Measurements from ENCODE around the gene MC3R. TPM values are rescaled to one million over a fixed set of nuclear protein-coding genes. Genes with fewer than 3 reads are reported as not detected.

The MC3R gene
- total RNA-seq, 1 donor from 2014 or later = not detected

- DNase-seq (ENCODE audit: extremely low spot score, unreplicated experiment) = no peak
- H3K9me3 Mint-ChIP-seq = no peaks in the 10 kb centered on the region
- peaks cover 5% of the 10 kb centered on the region for H3K27me3 Mint-ChIP-seq
- TF ChIP-seq, protein P1, sequence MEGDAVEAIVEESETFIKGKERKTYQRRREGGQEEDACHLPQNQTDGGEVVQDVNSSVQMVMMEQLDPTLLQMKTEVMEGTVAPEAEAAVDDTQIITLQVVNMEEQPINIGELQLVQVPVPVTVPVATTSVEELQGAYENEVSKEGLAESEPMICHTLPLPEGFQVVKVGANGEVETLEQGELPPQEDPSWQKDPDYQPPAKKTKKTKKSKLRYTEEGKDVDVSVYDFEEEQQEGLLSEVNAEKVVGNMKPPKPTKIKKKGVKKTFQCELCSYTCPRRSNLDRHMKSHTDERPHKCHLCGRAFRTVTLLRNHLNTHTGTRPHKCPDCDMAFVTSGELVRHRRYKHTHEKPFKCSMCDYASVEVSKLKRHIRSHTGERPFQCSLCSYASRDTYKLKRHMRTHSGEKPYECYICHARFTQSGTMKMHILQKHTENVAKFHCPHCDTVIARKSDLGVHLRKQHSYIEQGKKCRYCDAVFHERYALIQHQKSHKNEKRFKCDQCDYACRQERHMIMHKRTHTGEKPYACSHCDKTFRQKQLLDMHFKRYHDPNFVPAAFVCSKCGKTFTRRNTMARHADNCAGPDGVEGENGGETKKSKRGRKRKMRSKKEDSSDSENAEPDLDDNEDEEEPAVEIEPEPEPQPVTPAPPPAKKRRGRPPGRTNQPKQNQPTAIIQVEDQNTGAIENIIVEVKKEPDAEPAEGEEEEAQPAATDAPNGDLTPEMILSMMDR (conservative IDR thresholded peaks at IDR 0.05) = peak; percentile 55
- no peaks in the 10 kb centered on the region for H3K36me3 Mint-ChIP-seq
- no peak overlapping the region for H3K4me3 Mint-ChIP-seq
- no peak overlapping the region for H3K27ac Mint-ChIP-seq
- H3K4me1 Mint-ChIP-seq (ENCODE audit: unreplicated experiment) = no peaks in the 10 kb centered on the region
Measured at GRCh38 chr20:56249244-56249955, 868 bp downstream of the MC3R start.

DNA sequence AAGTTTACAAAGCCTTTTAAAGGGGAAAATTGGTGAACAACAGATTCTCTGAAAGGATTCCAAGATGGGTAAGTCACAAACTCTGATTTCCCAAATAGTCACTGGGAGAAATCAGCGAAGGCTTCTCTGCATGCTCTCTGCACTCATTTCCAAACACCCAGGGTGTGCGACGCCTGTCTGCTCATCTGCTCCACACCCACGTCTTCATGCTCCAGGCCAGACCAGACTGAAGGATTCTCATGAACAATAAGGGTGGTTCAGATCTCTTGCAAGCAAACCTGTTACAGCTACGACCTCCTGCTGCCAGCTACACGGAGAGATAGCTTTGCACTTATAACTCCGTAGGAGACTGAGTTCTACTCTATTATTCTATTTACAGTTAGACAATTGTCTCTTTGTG, 1.4 kb downstream of the MC3R start:
- TF ChIP-seq, protein P1 (conservative IDR thresholded peaks at IDR 0.05) = no peak
- no peak for DNase-seq (ENCODE audit: extremely low spot score, unreplicated experiment)
- H3K9me3 Mint-ChIP-seq = no peaks in the 10 kb centered on the region
- no peak overlapping the region for H3K27ac Mint-ChIP-seq
- H3K4me3 Mint-ChIP-seq = no peak overlapping the region
- H3K27me3 Mint-ChIP-seq = peaks cover 5% of the 10 kb centered on the region
- no peaks in the 10 kb centered on the region for H3K4me1 Mint-ChIP-seq (ENCODE audit: unreplicated experiment)
- no peaks in the 10 kb centered on the region for H3K36me3 Mint-ChIP-seq

DNA sequence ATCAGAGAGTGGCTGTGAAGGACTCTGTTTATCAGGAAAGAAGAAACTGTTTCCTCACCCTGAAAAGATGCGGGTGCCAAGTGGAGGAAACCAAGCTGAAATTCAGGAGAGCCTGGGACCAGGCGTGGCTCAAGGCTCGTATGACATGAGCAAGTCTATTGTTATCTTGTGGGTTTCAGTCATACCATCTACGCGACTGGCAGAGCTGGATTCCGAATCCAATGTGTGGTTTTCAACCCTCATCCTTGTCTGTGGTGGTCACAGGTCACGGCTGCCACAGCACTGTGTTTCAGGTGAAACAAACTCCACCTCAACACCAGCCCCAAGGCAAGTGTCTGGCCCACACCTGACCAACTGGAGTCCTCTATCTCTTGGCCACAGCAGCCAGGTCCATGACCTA, 9.1 kb downstream of the MC3R start:
- Mint-ChIP-seq H3K9me3 (no peaks in the 10 kb centered on the region), H3K27me3 (no peaks in the 10 kb centered on the region), H3K4me3 (no peak overlapping the region), H3K36me3 (no peaks in the 10 kb centered on the region), H3K4me1 (ENCODE audit: unreplicated experiment) (no peaks in the 10 kb centered on the region), H3K27ac (no peak overlapping the region)
- no peak for DNase-seq (ENCODE audit: extremely low spot score, unreplicated experiment)
- TF ChIP-seq, protein P1 (conservative IDR thresholded peaks at IDR 0.05) = no peak

- Mint-ChIP-seq H3K9me3 (no peaks in the 10 kb centered on the region), H3K27me3 (no peaks in the 10 kb centered on the region), H3K4me1 (ENCODE audit: unreplicated experiment) (no peaks in the 10 kb centered on the region), H3K27ac (no peak overlapping the region), H3K36me3 (no peaks in the 10 kb centered on the region), H3K4me3 (no peak overlapping the region)
- DNase-seq (ENCODE audit: extremely low spot score, unreplicated experiment) = no peak
- TF ChIP-seq, protein P1 (conservative IDR thresholded peaks at IDR 0.05) = no peak
Measured at GRCh38 chr20:56259948-56260347, 11.4 kb downstream of the MC3R start.

- H3K27me3 Mint-ChIP-seq = no peaks in the 10 kb centered on the region
- TF ChIP-seq, protein P1 (conservative IDR thresholded peaks at IDR 0.05) = no peak
- no peaks in the 10 kb centered on the region for H3K36me3 Mint-ChIP-seq
- DNase-seq (ENCODE audit: extremely low spot score, unreplicated experiment) = no peak
- H3K4me3 Mint-ChIP-seq = no peak overlapping the region
- H3K4me1 Mint-ChIP-seq (ENCODE audit: unreplicated experiment) = no peaks in the 10 kb centered on the region
- H3K9me3 Mint-ChIP-seq = no peaks in the 10 kb centered on the region
- no peak overlapping the region for H3K27ac Mint-ChIP-seq
Measured at GRCh38 chr20:56268536-56268935, 20.0 kb downstream of the MC3R start.

Measured in type B pancreatic cell (in vitro differentiated cells).